ENCODE results near the gene LTBP2.

- TF ChIP-seq RAD21 (IDR thresholded peaks at IDR 0.05; ENCODE audit: low read depth) (no peak), FOXM1 (IDR thresholded peaks at IDR 0.05; ENCODE audit: borderline replicate concordance, low read depth) (no peak), EP300 (IDR thresholded peaks at IDR 0.05; ENCODE audit: borderline replicate concordance) (no peak), MAX (IDR thresholded peaks at IDR 0.05) (no peak), ZBTB7A (IDR thresholded peaks at IDR 0.05; ENCODE audit: low read depth) (no peak), TCF12 (IDR thresholded peaks at IDR 0.05; ENCODE audit: low read depth) (no peak), TEAD4 (IDR thresholded peaks at IDR 0.05) (no peak), CEBPB (IDR thresholded peaks at IDR 0.05) (no peak), TAF1 (IDR thresholded peaks at IDR 0.05; ENCODE audit: low read depth) (no peak), CREB1 (IDR thresholded peaks at IDR 0.05; ENCODE audit: low read depth) (no peak)
Measured at GRCh38 chr14:74616507-74616906, 4.5 kb upstream of the LTBP2 start.
